ENCODE results near the gene METTL21A.

METTL21A gene

GRCh38 chr2:207621501-207622039, 3.6 kb downstream of the METTL21A start:
- no peak for DNase-seq

GRCh38 chr2:207619764-207620203, 5.4 kb downstream of the METTL21A start:
- no peak for DNase-seq

- DNase-seq = no peak
Observed at GRCh38 chr2:207617011-207617671, 8.1 kb downstream of the METTL21A start.

- DNase-seq = no peak
Observed at GRCh38 chr2:207616185-207616584, 9.0 kb downstream of the METTL21A start.

GRCh38 chr2:207614824-207615223, 10.4 kb downstream of the METTL21A start:
- no peak for DNase-seq

GRCh38 chr2:207612714-207613113, 12.5 kb downstream of the METTL21A start:
- DNase-seq = no peak

GRCh38 chr2:207606829-207607228, 18.4 kb downstream of the METTL21A start:
- no peak for DNase-seq

GRCh38 chr2:207606399-207606798, 18.8 kb downstream of the METTL21A start:
- DNase-seq = no peak

GRCh38 chr2:207603486-207603885, 21.7 kb downstream of the METTL21A start:
- no peak for DNase-seq

- no peak for DNase-seq
Observed at GRCh38 chr2:207601774-207602173, 23.4 kb downstream of the METTL21A start.

- DNase-seq = no peak
Observed at GRCh38 chr2:207600231-207600630, 25.0 kb downstream of the METTL21A start.

- DNase-seq = no peak
Observed at GRCh38 chr2:207599636-207600035, 25.6 kb downstream of the METTL21A start.

- DNase-seq = no peak
Observed at GRCh38 chr2:207594731-207595130, 30.5 kb downstream of the METTL21A start.

GRCh38 chr2:207594264-207594663, 30.9 kb downstream of the METTL21A start:
- no peak for DNase-seq

GRCh38 chr2:207593277-207593676, 31.9 kb downstream of the METTL21A start:
- DNase-seq = no peak

- no peak for DNase-seq
Observed at GRCh38 chr2:207589143-207589542, 36.1 kb downstream of the METTL21A start.

- no peak for DNase-seq
Observed at GRCh38 chr2:207587305-207587704, 37.9 kb downstream of the METTL21A start.

GRCh38 chr2:207584952-207585351, 40.2 kb downstream of the METTL21A start:
- no peak for DNase-seq

GRCh38 chr2:207571370-207571769, 53.8 kb downstream of the METTL21A start:
- no peak for DNase-seq

- no peak for DNase-seq
Observed at GRCh38 chr2:207567671-207568070, 57.5 kb downstream of the METTL21A start.

GRCh38 chr2:207565736-207566500, 59.3 kb downstream of the METTL21A start:
- DNase-seq = no peak

Measured in stimulated activated CD4-positive, alpha-beta T cell treated with anti-CD3 and anti-CD28 coated beads, Interleukin-4, amount 100 ng/mL, for 1 hour (primary cell).